T-helper 1 cell treated with Interleukin-12 subunit alpha and Interleukin-12 subunit beta and Interleukin-4 antibody, amounts not matched to agents 30 ng/mL and 1 ng/mL, for 36 hours (primary cell): ENCODE data around the gene CD44. TPM values are rescaled to one million over a fixed set of nuclear protein-coding genes. Genes with fewer than 3 reads are reported as not detected.

Source experiments
- intact Hi-C: fragments of 100-400 bp; cut with micrococcal nuclease; formaldehyde crosslinking; loops from one replicate; pipeline ENCODE4 v1.15.1; 2024
- total RNA-seq: library from RNA; stranded (reverse); gene quantifications from 2 replicates; pipeline ENCODE4 v1.2.3, GENCODE V29; 2022

Gene CD44
- total RNA-seq, 1 donor from 2014 or later: 356 TPM

GRCh38 chr11:35111161-35112055, 27.6 kb upstream of the CD44 start:
- intact Hi-C loops: no loop called here

- intact Hi-C loops: no loop called here
Observed at GRCh38 chr11:35112056-35112845, 26.7 kb upstream of the CD44 start.

GRCh38 chr11:35112846-35113105, 26.2 kb upstream of the CD44 start:
- intact Hi-C loops: no loop called here

- intact Hi-C loops: loop anchor here (1.0 kb wide), 1 partner anchor 9 kb away; no protein-coding TSS in a partner anchor
Observed at GRCh38 chr11:35114906-35115687, 23.9 kb upstream of the CD44 start.

- intact Hi-C loops: loop anchor here (1.0 kb wide), 1 partner anchor 9 kb away; no protein-coding TSS in a partner anchor
Observed at GRCh38 chr11:35115688-35116030, 23.3 kb upstream of the CD44 start.

GRCh38 chr11:35116245-35116644, 22.7 kb upstream of the CD44 start:
- intact Hi-C loops: no loop called here

GRCh38 chr11:35116762-35117640, 22.0 kb upstream of the CD44 start:
- intact Hi-C loops: no loop called here

- intact Hi-C loops: no loop called here
Observed at GRCh38 chr11:35118906-35119305, 20.1 kb upstream of the CD44 start.

GRCh38 chr11:35121326-35121865, 17.6 kb upstream of the CD44 start:
- intact Hi-C loops: loop anchor here (5.0 kb wide), 1 partner anchor 116 kb away; no protein-coding TSS in a partner anchor

- intact Hi-C loops: loop anchor here (1.0 to 5.0 kb wide), 6 partner anchors 14 to 115 kb away; no protein-coding TSS in a partner anchor
Observed at GRCh38 chr11:35122308-35122707, 16.7 kb upstream of the CD44 start.

GRCh38 chr11:35126000-35126878, 12.7 kb upstream of the CD44 start:
- intact Hi-C loops: loop anchor here (1.0 kb wide), 5 partner anchors 13 to 217 kb away; partner anchors contain the start of gene CD44

GRCh38 chr11:35126879-35127581, 11.9 kb upstream of the CD44 start:
- intact Hi-C loops: loop anchor here (1.0 kb wide), 5 partner anchors 12 to 216 kb away; partner anchors contain the start of gene CD44

GRCh38 chr11:35127619-35128018, 11.4 kb upstream of the CD44 start:
- intact Hi-C loops: no loop called here

- intact Hi-C loops: no loop called here
Observed at GRCh38 chr11:35131094-35131493, 7.9 kb upstream of the CD44 start.

- intact Hi-C loops: no loop called here
Observed at GRCh38 chr11:35131886-35132285, 7.1 kb upstream of the CD44 start.

GRCh38 chr11:35133656-35134055, 5.3 kb upstream of the CD44 start:
- intact Hi-C loops: no loop called here

GRCh38 chr11:35134403-35135148, 4.4 kb upstream of the CD44 start:
- intact Hi-C loops: no loop called here

- intact Hi-C loops: no loop called here
Observed at GRCh38 chr11:35135222-35135621, 3.7 kb upstream of the CD44 start.
